GM18870 (cell line): Measurements from ENCODE around the gene PPP3CA.

Source experiments
- ATAC-seq: cut with Tn5 transposase; IDR thresholded peaks from one replicate; pipeline ENCODE4 v1.9.1; 2021; ENCODE audit warnings: moderate library complexity; ENCODE audit not compliant: unreplicated experiment

The PPP3CA gene

DNA sequence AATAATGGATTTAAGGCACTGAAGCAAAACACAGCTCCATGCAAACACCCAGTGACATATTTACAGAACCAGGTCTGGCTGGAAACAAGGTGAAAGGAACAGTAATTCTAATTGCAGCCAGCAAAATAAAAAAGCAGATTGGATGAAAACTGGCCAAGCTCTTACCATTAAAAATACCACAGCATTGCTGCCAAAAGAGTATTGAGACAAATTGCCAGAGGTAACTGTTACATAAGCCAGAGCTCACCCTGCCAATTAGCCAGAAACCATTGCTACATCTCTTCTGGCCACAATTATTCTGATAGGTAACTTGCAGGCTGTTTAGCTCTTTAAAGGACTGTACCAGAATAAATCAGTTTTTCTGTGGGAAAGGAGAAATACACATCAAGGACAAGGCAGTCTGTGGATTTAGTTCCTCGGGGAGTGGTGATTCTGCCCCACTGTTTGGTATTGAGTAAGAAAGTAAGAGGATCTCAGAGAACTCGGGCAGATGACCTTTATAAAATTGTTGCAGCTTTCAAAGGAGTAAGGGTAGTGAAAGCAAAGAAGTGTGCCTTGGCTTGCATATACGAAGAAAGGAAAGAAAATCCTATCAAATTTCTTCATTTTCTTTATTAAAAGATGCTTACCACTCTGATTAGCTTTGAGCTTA lies 369.5 kb downstream of the PPP3CA start:
- no peak for ATAC-seq

DNA sequence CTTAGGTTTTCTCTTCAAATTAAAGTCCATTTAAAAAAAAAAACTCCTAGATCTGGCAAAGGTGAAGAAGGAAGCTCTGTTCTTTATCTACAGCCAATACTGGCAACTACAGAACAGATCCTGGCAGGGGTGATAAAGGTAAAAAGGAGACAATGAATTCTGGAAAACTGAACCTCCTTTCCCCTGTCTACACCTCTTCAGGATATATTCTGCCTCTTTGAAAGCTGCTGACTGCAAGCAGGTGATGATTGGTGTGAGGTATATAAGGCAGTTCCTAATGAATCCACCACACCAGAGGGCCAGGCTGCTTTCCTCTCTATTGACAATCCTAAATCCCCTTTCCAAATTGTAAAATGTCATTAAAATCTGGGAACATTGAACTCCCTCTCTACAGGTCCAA lies 370.1 kb downstream of the PPP3CA start:
- ATAC-seq = no peak
